Epithelial cell of proximal tubule (primary cell): ENCODE data around the gene POLR2H. TPM values are rescaled to one million over a fixed set of nuclear protein-coding genes. Genes with fewer than 3 reads are reported as not detected.

Experiments
- DNase-seq: peaks from one replicate; pipeline ENCODE4 v3.0.0-alpha.2; 2011; ENCODE audit warnings: low read depth
- H3K4me3 ChIP-seq: 2 replicates; pipeline ENCODE4 v1.5.1; 2011; ENCODE audit warnings: low read depth, mild to moderate bottlenecking, low read length
- total RNA-seq: library from RNA; depleted of rRNA; stranded (reverse); fragments of >200 nt; gene quantifications from 2 replicates; pipeline ENCODE4 v1.2.3, GENCODE V29; 2015
- TF ChIP-seq, protein P1 (sequence below): conservative IDR thresholded peaks from 2 replicates; pipeline ENCODE4 v1.5.1; 2012; ENCODE audit warnings: low read depth, mild to moderate bottlenecking, low read length

The POLR2H gene
- total RNA-seq, 1 donor from 2014 or later: 182 TPM

DNA sequence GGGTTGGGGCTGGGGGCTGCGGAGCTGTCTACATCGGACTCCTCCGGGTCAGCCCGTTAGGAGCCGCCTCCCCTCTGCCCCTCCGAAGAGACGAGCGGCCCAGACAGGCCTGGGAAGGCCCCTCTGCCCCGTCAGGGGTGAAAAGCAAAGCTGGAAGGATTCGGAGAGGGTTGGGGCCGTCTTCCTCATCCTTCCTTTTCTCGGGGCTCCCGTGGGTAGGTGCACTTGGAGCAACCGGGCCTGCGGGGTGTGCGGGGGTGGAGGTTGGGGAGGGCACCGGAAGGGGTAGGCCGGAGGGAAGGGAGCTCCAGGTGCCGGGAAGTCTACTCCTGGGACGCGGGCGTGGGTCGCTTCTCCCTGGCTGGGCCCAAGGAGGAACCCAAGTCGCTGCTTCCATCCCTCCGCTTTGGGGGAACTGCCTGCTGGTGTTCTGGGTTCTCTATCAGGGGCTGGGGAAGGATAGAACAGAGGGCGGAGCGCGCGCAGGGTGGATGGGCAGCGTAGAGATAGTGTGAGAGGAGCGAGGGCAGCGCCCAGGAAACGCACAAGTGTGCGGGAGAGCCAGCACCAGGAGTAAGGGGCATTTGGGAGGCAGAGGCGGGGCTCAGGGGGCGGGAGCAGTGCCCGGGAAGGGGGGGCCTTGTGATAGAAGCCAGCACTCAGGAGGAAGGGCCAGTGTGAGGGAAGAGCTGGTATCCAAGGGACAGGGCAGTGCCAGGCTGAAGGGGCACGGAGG, 590 bp downstream of the POLR2H start:
- peak overlapping the region; percentile 89 for H3K4me3 ChIP-seq
- TF ChIP-seq, protein P1, sequence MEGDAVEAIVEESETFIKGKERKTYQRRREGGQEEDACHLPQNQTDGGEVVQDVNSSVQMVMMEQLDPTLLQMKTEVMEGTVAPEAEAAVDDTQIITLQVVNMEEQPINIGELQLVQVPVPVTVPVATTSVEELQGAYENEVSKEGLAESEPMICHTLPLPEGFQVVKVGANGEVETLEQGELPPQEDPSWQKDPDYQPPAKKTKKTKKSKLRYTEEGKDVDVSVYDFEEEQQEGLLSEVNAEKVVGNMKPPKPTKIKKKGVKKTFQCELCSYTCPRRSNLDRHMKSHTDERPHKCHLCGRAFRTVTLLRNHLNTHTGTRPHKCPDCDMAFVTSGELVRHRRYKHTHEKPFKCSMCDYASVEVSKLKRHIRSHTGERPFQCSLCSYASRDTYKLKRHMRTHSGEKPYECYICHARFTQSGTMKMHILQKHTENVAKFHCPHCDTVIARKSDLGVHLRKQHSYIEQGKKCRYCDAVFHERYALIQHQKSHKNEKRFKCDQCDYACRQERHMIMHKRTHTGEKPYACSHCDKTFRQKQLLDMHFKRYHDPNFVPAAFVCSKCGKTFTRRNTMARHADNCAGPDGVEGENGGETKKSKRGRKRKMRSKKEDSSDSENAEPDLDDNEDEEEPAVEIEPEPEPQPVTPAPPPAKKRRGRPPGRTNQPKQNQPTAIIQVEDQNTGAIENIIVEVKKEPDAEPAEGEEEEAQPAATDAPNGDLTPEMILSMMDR: no peak
- DNase-seq: peak; percentile 19

- peak; percentile 80 for DNase-seq
- H3K4me3 ChIP-seq: peak overlapping the region; percentile 89
- TF ChIP-seq, protein P1: peak; percentile 47
Measured at GRCh38 chr3:184362668-184363546, 1.4 kb downstream of the POLR2H start.

DNA sequence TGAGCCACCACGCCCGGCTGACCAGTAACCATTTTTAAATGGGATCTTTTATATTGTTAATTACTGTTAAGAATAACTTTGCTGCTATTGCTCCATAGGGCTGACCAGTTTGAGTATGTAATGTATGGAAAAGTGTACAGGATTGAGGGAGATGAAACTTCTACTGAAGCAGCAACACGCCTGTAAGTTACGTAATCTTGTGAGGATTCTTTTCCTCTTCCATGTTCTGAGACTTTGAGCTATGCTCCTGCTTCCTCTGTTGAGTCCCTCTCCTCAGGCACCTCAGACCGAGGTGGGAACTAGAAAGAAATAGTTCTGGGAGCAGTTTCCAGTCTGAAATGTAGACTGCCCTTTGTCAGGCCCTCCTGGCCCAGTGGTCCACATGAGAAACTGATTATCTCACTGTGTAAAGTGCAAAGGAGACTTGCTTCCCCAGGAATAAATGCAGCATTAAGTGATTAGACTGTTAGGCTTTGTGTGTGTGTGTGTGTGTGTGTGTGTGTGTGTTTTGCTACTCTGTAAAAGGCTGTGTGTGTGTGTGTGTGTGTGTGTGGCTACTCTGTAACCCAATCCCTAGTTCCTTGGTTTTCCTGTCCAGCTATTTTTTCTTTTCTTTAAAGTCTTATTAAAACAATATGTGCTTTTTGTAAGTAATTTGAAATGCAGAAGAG, 5.2 kb downstream of the POLR2H start:
- no peak for DNase-seq
- TF ChIP-seq, protein P1: no peak
- no peak overlapping the region for H3K4me3 ChIP-seq

DNA sequence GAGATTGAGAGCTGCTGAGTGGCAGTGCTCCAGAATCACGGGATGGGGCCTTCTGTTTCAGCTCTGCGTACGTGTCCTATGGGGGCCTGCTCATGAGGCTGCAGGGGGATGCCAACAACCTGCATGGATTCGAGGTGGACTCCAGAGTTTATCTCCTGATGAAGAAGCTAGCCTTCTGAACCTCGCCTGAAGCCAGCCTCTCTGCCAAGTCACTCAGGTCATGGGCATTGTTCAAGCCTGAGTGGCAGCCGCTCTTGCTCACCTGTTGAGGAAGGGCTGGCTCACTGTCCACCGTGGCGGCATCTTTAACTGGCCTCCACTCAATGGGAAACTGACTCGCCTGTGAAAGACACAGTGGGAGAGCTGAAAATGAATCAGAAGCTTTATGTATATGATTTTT, 6.6 kb downstream of the POLR2H start:
- no peak overlapping the region for H3K4me3 ChIP-seq
- DNase-seq: no peak

GRCh38 chr3:184368586-184369183, 7.2 kb downstream of the POLR2H start:
- TF ChIP-seq, protein P1: no peak
- no peak overlapping the region for H3K4me3 ChIP-seq
- DNase-seq: no peak

More for the DNA sequence above, 6.6 kb downstream of the POLR2H start:
- TF ChIP-seq, protein P1: no peak

- H3K4me3 ChIP-seq: no peak overlapping the region
- DNase-seq: peak; percentile 39
- TF ChIP-seq, protein P1: peak; percentile 99
Measured at GRCh38 chr3:184371570-184372018, 10.1 kb downstream of the POLR2H start.
